GM13976 (cell line): ENCODE data around the gene TRPM2.
"Not testable (repeated sequence)": the region's sequence is repeated elsewhere in the genome, so short reads cannot be mapped to it uniquely, and the experiment has no call there.

Experiments used
- DNase-seq: peaks from one replicate; pipeline ENCODE4 v3.0.0; 2012; ENCODE audit warnings: low spot score
- CTCF ChIP-seq: IDR thresholded peaks from 2 replicates; pipeline ENCODE4 v1.5.1; 2012; ENCODE audit warnings: borderline replicate concordance, mild to moderate bottlenecking; ENCODE audit not compliant: insufficient read depth; ENCODE audit errors: extremely low read depth, missing control alignments, control extremely low read depth
- in situ Hi-C: fragments of 300-500 bp; cut with MboI; formaldehyde crosslinking; loops from one replicate; pipeline ENCODE4 v1.12.0; 2022; ENCODE audit warnings: low sequenced_read_pairs, mixed read lengths, inconsistent platforms; ENCODE audit not compliant: unreplicated experiment

The TRPM2 gene

GRCh38 chr21:44356160-44356559 lies 2.7 kb downstream of the TRPM2 start:
- no peak for DNase-seq
- in situ Hi-C loops = loop anchor here (25.0 kb wide), 1 partner anchor 106 kb away; the partner anchor contains the start of gene LRRC3
- no peak for TF ChIP-seq CTCF

GRCh38 chr21:44356636-44357035 lies 3.2 kb downstream of the TRPM2 start:
- no peak for TF ChIP-seq CTCF
- DNase-seq = no peak
- in situ Hi-C loops = loop anchor here (25.0 kb wide), 1 partner anchor 106 kb away; the partner anchor contains the start of gene LRRC3

GRCh38 chr21:44357064-44357837 lies 3.8 kb downstream of the TRPM2 start:
- no peak for TF ChIP-seq CTCF
- in situ Hi-C loops = loop anchor here (25.0 kb wide), 1 partner anchor 105 kb away; the partner anchor contains the start of gene LRRC3
- DNase-seq = no peak

- no peak for TF ChIP-seq CTCF
- DNase-seq = no peak
- in situ Hi-C loops = loop anchor here (25.0 kb wide), 1 partner anchor 103 kb away; the partner anchor contains the start of gene LRRC3
These were observed 6.0 kb downstream of the TRPM2 start for GRCh38 chr21:44359396-44359795.

GRCh38 chr21:44360159-44360558 lies 6.7 kb downstream of the TRPM2 start:
- no peak for DNase-seq
- TF ChIP-seq CTCF = no peak
- in situ Hi-C loops = loop anchor here (25.0 kb wide), 1 partner anchor 102 kb away; the partner anchor contains the start of gene LRRC3

- DNase-seq = not testable (repeated sequence)
- in situ Hi-C loops = loop anchor here (25.0 kb wide), 1 partner anchor 100 kb away; the partner anchor contains the start of gene LRRC3
These were observed 8.5 kb downstream of the TRPM2 start for GRCh38 chr21:44361903-44362302.

- no peak for TF ChIP-seq CTCF
- DNase-seq = no peak
- in situ Hi-C loops = loop anchor here (25.0 kb wide), 1 partner anchor 99 kb away; the partner anchor contains the start of gene LRRC3
These were observed 9.9 kb downstream of the TRPM2 start for GRCh38 chr21:44363278-44363677.
